NCI-H774 (cell line): ENCODE data around the gene SLC19A1.

Source experiments
- DNase-seq: peaks from one replicate; lab custom pipeline; 2025; lab: John Stamatoyannopoulos, UW

SLC19A1 gene

DNA sequence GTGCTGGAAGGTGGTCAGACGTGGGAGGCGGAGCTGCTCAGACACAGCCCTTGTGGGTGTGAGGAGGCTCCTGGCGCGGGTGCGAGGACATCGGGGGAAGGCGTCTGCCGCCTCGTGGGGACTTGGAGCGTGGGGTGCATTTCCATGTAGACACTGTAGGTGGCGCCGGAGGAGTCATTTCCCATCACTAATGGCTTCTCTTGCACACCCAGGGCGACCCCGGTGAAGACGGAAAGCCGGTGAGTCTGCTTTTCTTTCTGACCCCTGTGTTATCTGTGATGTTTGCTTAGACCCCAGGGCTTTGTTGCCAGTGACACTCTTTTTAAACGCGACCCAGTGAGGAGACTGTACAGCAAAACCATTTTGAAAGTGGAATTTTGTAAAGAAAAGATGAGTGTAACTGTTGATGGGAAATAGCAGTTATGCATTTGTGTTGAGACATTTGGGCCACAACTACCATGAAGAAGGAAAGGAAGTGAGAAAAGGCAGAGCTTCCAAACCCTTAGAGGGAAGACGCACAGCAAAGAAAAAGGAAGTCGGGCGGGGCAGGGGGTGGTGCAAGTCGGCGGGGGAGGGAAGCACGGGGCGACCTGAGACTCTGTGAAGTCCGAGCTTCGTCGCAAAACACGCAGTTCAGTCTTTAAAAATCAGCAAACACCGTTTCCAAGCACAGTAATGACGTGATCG lies 64.0 kb downstream of the SLC19A1 start:
- DNase-seq = no peak

DNA sequence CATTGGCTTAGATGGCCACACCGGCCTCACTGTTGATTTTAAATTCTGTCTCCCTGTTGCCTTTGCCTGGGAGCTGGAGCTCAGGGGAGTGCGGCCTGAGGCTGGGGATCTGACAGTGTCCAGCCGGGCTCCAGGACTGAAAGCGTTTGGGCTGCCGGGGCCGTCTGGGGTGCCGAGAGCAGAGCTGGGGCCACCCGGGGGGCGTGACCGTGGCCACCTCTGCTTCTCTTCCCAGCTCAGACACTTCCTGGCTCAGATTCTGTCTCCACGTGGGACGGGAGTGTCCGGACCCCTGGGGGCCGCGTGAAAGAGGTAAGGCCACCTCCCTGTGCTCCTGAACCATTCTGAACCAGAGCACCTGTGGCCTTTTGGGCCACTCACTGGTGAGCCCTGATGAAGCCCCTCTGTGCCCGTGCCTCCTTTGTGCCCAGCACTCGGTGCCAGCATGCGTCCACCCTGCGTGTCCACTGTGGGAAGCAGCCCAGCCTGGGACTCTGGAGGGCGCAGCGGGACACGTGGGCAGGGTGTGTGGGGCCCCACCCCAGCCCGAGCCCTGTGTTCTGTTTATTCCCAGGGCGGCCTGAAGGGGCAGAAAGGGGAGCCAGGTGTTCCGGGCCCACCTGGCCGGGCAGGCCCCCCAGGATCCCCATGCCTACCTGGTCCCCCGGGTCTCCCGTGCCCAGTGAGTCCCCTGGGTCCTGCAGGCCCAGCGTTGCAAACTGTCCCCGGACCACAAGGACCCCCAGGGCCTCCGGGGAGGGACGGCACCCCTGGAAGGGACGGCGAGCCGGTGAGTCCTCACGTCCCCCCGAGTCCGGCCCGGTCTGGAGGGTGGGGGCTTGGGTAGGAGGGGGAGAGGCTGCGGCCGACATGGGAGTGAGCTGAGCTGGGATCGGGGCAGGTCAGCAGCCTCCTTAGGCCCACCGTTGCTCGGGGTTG lies 64.8 kb downstream of the SLC19A1 start:
- no peak for DNase-seq

DNA sequence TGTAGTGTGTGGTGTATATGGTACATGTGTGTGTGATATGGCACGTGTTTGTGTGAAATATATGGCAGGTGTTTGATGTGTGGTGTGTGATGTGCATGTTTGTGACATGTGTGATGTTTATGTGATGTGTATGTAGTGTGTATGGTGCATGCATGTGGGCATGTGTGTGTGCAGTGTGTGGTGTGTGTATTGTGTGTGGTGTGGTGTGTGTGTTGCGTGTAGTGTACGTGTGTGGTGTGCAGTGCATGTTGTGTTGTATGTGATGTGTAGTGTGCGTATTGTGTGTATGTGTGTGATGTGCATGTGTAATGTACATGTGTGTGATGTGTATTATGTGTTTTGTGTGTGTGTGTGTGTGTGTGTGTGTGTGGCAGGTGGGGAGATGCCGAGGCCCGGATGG lies 65.7 kb downstream of the SLC19A1 start:
- no peak for DNase-seq

DNA sequence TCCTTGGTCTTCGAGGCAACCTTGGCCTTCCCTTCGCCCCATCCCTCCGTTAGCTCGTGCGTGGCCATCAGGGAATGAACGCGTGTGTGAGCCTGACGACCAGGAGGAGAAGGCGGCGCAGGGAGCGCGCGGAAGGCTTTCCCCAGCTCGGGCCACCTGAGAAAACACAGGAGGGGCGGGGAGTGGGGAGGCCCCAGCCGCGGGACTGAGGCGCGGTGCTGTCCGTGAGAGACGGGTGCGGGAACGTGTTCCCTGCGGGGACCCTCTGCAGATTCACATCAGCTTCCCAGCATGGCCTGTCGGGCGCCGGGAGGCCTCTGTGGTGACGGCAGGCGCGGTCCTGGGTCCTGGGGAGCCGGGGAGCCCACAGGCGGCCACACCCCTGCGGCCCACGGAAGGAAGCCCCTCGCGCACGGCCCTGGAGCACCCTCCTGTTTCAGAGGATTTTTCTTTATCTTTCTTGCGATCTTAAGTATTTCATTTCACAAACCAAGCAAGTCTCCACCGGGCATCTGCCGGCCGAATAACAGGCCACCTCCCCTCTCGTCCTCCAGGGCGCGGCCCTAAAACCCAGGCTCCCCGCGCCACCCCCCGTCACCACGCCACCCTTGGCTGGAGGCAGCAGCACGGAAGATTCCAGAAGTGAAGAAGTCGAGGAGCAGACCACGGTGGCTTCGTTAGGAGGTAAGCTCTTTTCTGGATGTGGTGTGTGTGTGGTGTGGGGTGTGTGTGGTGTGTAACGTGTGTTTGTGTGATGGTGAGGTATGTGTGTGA lies 66.3 kb downstream of the SLC19A1 start:
- DNase-seq = no peak

DNA sequence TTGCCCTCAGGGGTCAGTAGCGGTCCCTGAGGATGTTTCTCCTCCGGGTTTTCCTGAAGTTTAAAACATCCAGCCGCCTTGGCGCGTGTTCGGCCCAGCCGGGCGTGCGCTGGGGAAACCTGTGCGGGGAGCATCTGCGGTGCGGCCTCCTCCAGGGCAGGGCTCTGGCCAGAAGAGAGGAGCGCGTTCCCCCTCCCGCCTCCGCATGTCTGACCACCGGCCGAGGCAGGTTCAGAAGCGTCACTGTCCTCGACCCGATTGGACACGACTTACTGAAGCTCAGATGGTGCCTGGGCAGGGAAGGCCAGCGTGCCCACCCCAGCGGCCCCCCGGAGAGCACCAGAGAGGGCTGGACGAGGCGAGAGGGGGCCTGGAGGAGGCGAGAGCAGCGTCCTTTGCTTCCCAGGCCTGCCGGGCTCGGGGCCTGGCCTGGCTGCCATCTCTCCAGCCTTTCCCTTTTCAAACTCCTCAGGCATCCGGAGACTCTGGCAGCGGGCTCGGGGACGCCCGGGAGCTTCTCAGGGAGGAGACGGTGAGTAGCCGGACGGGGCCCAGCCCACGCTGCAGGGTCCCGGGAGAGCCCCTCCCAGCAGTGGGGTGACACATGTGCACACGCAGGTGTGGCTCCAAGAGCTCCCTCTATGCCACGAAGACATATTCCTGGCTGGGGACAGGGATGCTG lies 67.1 kb downstream of the SLC19A1 start:
- DNase-seq = no peak

DNA sequence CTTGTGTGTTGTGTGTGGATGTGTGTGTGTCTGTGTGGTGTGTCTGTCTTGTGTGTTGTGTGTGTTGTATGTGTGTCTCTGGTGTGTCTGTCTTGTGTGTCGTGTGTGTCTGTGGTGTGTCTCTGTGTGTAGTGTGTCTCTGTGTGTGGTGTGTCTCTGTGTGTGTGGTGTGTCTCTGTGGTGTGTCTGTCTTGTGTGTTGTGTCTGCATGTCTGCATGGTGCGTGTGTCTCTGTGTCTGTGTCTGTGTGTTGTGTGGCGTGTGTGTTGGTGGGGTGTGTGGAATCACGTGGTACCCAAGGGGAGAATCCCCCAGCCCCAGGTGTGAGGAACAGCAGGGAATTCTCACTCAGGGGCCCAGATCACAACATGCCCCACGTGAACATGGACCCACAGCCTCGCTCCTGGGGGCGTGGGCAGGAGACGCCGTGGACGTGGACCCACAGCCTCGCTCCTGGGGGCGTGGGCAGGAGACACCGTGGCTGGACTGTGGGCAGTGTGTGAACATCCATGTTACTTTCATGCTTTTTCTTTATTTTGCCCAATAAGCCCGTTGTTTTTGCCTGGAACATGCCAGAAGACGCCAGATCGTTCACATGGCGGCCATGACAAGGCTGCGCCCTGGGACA lies 67.8 kb downstream of the SLC19A1 start:
- DNase-seq = no peak

DNA sequence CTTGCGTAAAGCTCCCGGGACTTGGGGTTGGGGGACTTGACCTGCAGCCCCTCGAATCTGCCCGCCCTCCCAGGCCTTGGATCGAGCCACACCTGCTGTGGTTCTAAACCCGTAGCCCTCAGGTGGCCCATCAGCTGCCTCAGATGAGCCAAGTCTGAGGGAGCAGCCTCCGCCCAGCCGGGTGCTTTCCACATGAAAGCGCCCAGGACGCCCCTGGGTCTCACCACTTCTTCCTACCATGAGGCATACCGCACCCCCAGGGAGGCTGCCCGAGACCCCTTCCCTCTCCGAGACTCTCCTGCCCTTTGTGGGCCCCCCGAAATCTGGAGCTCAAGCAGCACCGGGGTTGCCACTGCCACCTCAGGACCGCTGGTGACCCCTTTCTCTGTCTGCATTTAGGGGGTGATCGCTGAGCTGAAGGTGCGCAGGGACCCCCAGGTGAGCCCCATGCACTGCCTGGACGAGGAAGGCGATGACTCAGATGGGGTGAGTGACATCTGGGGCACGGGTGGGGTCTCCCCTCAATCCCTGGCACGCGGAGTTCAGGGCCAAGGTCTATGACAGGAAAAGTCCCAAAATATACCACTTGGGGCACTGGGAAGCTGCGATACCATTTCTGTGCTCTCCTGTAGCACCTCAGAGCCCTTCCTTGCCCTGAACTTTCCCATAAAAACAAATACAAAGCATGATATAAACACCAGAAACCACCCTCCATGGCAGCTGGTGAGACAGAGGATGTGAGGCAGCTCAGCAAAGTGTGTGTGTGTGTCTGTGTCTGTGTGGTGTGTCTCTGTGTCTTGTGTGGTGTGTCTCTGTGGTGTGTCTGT lies 68.5 kb downstream of the SLC19A1 start:
- DNase-seq = no peak

DNA sequence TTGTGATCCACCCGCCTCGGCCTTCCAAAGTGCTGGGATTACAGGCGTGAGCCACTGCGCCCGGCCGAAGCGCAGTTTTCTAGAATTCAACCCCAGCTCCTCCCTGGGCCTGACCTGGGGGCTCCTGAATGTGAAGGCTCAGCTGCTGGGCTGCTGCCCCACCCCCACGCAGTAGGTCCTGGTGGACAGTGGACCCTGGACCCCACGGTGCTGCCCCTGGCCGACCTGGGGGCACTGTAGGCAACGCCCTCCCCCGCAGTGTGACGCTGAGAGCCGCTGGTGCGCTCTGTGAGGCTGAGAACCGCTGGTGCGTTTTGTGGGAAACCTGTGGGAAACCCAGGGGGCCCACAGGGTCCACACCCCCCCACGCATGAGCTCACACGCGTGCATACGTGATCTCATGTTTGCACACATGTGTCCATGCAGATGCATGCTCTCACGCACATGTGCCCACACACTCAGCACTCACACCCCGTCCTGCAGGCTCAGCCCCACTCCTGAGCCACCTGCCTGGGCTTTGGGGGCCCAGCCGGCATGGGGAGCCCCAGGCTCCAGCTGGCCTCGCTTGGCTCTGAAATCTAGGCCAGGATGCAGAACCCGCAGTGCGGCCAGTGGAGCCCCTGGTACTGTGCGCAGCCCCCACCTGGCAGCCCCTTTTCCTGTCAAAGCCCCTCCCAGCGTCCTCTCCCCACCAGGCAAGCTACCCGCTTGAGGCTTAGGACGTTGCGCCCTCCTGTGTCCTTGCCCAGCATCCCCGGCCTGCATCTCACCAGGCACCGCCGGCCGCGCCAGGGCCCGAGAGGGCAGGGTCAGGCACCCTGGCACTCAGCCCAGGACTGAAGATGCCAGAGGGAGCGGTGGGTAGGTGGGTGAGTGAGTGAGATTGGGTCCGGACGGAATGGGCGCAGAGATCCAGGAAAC lies 69.5 kb downstream of the SLC19A1 start:
- DNase-seq = no peak

DNA sequence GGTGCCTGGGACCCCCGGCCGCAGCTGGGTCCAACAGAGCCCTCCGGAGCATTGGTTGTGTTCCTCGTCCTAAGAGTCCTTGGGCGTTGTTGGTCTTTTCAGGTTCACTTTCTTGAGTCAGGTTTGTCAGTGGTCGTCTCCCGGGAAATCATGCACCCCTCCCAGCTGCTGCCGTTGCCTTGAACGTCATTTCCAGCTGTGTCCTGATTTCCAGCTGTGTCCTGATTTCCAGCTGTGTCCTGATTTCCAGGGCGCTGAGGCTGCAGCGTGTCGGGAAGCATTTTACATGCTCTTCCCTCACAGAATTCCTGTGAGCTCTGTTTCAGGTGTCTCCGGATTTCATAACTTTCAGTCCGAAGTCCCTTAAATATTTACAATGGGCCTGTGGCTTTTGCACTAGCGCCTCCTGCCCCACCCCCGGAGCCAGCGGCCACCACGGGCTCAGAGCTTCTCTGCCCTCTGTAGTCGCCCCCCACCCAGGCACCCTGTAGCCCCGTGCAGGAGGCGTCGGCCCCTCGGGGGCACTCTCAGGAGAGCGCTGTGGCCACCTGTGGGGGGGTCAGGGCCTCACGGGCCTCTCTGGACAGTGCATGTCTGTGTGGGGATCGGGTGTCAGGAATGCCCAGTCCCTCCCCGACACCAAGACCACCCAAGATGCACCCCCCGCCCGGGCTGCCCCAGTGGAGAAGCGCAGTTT lies 70.6 kb downstream of the SLC19A1 start:
- DNase-seq = no peak

DNA sequence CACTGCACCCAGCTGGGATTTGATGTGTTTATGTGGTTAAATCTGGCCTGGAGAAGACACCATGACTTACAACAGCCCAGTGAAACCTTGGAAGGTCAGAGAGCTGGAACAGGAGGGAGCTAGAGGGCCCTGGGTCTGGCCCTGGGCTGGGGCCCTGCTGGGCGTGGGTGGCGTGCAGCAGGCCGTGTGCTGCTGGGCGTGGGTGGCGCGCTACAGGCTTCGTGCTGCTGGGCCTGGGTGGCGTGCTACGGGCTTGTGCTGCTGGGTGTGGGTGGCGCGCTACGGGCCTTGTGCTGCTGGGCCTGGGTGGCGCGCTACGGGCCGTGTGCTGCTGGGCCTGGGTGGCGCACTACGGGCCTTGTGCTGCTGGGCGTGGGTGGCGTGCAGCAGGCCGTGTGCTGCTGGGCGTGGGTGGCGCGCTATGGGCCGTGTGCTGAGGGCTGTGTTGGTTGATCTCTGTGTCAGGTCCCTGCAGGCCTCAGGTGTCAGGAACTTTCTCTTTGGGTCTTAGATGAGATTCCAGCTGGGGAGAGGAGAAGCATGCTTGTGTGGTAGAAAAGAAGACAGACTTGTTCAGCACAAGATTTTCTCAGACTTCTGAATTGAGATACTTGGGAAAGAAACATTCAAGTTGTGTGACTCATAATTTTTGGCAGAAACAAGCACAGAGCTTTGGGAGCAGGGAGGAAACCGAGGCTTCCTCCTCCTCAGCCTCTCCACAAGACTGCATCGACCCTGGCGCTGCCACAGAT lies 71.3 kb downstream of the SLC19A1 start:
- no peak for DNase-seq

DNA sequence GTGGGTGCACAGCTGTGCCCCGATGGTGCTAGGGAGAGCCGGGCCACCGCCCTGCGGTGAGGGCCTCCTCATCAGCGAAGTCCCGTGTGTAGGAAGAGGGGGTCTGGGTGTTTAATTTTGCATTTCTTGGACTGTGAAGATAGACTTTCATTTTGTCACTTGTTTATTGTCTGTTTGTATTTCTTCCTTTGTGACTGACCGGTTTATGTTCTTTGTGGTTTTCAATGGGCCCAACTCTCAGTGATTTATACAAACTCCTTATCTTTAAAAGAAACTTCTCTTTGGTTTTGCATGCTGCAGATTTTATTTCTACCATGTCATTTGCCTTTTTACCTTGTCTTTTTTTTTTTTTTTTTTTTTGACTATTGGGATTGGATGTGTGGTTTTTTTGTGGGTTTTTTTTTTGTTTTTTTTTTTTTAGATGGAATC lies 72.1 kb downstream of the SLC19A1 start:
- DNase-seq = no peak

DNA sequence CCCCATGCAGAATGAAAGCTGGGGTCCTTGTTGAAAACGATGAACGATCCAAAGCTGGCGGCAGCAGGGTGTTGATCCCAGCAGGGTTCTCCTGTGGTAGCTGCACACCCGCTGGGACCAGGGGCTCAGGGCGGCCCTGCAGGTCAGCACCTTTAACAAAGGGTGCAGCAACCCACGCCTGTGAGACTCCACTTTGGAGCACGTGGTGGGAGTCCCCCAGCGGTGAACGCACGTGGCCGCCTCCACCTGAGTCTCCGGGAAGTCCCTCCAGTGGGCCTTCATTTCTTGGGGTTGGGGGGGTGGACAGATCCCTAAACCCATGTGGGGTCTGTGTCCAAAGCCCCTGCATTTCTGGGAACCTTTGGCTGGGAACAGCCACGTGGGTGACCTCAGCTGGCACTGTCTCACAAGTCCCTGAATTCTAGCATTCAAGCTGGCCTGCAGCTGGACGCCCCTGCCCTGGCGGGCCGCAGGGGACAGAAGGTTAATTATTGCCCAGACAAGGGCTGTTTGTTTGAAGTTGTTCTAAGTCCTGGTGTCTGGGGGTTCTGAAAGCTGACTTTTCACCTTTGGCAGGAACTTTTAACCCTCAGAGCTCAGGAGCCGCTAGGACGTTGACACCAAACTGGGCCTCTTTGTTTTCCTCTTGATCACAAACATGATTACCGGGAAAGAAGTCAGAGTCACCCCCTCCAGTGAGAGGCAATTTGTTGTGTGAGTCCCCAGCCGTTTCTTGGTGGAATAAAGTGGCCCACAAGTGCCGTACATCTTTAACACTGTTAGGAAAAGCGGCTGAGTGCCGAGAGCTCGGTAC lies 72.8 kb downstream of the SLC19A1 start:
- DNase-seq = no peak

DNA sequence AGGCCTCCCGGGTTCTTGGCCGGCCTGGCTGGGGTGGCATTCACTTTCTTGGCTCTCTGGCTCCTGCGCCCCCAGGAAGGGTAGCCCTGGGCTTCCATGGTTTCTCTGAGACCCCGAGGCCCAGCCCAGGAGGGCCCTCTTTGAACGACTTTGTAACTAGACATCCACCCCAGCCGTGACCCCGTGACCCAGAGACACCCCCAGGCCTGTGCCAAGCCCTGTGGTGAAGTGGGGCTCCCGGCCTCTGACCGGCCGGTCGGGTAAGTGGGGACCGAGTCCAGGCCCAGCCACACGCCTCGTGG lies 73.3 kb downstream of the SLC19A1 start:
- DNase-seq = no peak

DNA sequence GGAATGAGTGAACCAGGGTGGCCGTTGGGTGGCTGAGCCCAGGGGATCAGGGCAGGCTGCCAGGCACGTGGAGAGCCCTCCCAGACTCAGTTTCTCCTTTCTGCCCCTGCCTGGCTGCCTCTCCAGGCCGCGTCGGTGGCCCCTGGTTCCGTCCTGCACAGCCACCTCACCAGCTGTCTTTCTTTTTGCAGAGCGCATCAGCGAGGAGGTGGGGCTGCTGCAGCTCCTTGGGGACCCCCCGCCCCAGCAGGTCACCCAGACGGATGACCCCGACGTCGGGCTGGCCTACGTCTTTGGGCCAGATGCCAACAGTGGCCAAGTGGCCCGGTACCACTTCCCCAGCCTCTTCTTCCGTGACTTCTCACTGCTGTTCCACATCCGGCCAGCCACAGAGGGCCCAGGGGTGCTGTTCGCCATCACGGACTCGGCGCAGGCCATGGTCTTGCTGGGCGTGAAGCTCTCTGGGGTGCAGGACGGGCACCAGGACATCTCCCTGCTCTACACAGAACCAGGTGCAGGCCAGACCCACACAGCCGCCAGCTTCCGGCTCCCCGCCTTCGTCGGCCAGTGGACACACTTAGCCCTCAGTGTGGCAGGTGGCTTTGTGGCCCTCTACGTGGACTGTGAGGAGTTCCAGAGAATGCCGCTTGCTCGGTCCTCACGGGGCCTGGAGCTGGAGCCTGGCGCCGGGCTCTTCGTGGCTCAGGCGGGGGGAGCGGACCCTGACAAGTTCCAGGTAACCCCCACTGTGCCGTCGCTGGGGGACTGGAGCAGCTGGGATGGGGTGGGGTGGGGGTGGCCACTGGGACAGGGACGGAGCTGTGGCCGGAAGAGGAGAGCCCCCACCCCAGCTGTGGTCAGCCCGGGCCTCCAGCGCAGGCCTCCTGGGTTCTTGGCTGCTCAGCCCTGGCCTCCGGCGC lies 73.9 kb downstream of the SLC19A1 start:
- DNase-seq = no peak

DNA sequence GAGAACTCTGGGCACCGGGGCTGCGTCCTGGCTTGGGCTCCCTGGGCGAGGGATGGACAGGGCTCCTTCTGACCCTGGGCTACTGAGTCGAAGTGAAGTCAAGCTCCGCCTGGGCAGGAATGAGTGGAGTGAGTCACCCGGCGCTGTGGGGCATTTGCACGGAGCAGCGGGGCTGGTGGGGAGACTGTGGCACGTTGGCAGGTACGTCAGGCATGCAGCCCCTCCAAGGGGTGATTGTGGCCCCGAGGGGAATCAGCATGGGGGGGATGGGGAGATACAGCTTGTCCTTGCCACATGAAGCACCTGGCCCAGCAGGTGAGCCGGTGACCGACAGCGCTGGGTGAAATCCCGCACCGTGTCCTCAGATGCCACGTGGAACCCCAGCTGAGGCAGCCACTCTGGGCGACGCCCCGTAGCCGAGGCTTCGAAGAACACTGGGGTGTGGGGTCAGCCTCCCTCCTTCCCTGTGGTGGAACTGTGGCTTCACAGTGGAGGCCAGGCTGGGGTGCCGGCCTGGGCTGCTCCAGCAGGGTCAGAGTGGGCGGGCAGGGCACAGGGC lies 74.9 kb downstream of the SLC19A1 start:
- DNase-seq = no peak
